Epithelial cell of esophagus (primary cell): Measurements from ENCODE around the gene ZCCHC7.
A peak's percentile ranks its signal among the peaks of the same experiment; 100 is the strongest.

Experiments
- DNase-seq: peaks from one replicate; pipeline ENCODE4 v3.0.0; 2010; ENCODE audit warnings: low read depth
- H3K4me3 ChIP-seq: 2 replicates; pipeline ENCODE4 v1.5.1; 2011; ENCODE audit warnings: mild to moderate bottlenecking, low read length, control low read depth
- TF ChIP-seq, protein P1 (sequence below): IDR thresholded peaks from 2 replicates; pipeline ENCODE4 v1.5.1; 2011; ENCODE audit warnings: low read depth, mild to moderate bottlenecking, low read length, control low read depth, inconsistent platforms; ENCODE audit not compliant: insufficient read depth; ENCODE audit errors: missing control alignments

The ZCCHC7 gene

GRCh38 chr9:37229882-37230482 lies 109.6 kb downstream of the ZCCHC7 start:
- TF ChIP-seq, protein P1, sequence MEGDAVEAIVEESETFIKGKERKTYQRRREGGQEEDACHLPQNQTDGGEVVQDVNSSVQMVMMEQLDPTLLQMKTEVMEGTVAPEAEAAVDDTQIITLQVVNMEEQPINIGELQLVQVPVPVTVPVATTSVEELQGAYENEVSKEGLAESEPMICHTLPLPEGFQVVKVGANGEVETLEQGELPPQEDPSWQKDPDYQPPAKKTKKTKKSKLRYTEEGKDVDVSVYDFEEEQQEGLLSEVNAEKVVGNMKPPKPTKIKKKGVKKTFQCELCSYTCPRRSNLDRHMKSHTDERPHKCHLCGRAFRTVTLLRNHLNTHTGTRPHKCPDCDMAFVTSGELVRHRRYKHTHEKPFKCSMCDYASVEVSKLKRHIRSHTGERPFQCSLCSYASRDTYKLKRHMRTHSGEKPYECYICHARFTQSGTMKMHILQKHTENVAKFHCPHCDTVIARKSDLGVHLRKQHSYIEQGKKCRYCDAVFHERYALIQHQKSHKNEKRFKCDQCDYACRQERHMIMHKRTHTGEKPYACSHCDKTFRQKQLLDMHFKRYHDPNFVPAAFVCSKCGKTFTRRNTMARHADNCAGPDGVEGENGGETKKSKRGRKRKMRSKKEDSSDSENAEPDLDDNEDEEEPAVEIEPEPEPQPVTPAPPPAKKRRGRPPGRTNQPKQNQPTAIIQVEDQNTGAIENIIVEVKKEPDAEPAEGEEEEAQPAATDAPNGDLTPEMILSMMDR = no peak
- DNase-seq = peak; percentile 56
- no peak overlapping the region for H3K4me3 ChIP-seq

DNA sequence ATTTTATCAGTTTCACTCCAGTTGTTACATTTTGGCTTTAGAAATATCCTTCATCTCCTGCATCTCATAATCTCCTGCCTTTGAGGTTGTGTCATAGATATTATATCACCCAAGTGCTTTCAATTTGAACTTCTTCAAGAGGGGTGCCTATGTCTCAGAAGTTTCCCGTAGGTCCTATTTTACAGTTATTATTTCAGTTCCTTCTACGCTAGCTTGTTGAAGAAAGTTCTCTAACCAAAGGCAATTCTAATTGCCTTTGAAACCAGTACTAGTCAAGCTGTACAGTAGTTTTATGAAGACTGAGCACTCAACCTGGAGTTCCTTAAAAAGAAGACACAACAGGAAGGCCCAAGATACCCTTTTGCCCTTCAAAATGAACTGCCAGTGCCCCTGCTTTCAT lies 116.4 kb downstream of the ZCCHC7 start:
- DNase-seq = no peak
- H3K4me3 ChIP-seq = no peak overlapping the region
- TF ChIP-seq, protein P1 = no peak

- DNase-seq = no peak
- no peak overlapping the region for H3K4me3 ChIP-seq
- TF ChIP-seq, protein P1 = no peak
Observed at GRCh38 chr9:37238122-37238521, 117.7 kb downstream of the ZCCHC7 start.

DNA sequence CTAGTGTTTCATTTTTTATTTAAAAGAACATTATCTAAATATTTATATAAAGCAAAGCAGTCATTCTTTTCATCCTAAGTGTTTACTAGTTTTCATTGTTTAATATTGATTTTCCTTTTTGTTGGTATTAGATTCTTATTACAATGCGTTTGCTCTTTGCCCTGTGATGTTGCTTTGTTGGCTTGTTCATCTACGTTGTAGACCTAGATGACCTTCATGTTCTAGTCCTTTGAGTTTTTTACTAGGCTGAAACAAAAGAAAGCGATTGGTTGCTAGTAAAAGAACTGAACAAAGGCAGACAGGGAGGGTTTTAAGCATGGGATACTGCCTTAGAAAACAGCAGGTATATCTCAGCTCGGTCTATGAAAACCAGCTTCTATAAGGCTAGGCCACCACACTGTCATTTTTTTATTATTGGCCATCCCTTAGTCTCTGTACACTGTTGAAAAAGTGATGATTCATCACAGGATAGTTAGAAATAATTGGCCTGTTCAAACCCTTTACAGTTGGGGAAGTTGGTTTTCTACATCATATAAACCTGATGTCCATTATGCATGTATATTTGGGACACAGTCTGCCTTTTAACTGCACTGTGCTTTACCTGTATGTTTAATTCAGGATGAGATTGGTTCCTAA lies 119.0 kb downstream of the ZCCHC7 start:
- no peak for DNase-seq
- TF ChIP-seq, protein P1 = no peak
- H3K4me3 ChIP-seq = no peak overlapping the region

- no peak overlapping the region for H3K4me3 ChIP-seq
- DNase-seq = no peak
- TF ChIP-seq, protein P1 = no peak
Observed at GRCh38 chr9:37239921-37240320, 119.5 kb downstream of the ZCCHC7 start.

- no peak overlapping the region for H3K4me3 ChIP-seq
- no peak for DNase-seq
- TF ChIP-seq, protein P1 = no peak
Observed at GRCh38 chr9:37241340-37241739, 121.0 kb downstream of the ZCCHC7 start.

- H3K4me3 ChIP-seq = no peak overlapping the region
- no peak for DNase-seq
- TF ChIP-seq, protein P1 = no peak
Observed at GRCh38 chr9:37242089-37242488, 121.7 kb downstream of the ZCCHC7 start.
